Adrenal gland (tissue), 12 donors: ENCODE data around the gene TBC1D22A. TPM values are rescaled to one million over a fixed set of nuclear protein-coding genes. Genes with fewer than 3 reads are reported as not detected.
"Not testable (repeated sequence)": the region's sequence is repeated elsewhere in the genome, so short reads cannot be mapped to it uniquely, and the experiment has no call there.

Experiments used
- DNase-seq, 7 donors: peaks; one replicate each; pipeline ENCODE4 v3.0.0-alpha.2; 2019 to 2020
- H3K27ac ChIP-seq, 5 donors: fragments of 200-600 bp; sonication (generic) in 4 of 5; 1 replicate in 3 of 5; 2 replicates in 2 of 5; pipeline versions ENCODE4 v1.5.1 to v1.8.0; 2016 to 2020; ENCODE audit warnings: mild to moderate bottlenecking in 1 of 5
- H3K27me3 ChIP-seq: fragments of 200-600 bp; 2 replicates; pipeline ENCODE4 v1.8.0; 2021
- H3K36me3 ChIP-seq, 2 donors: fragments of 200-600 bp; replicated peaks in 1 of 2; 1 replicate in 1 of 2; 2 replicates in 1 of 2; pipeline versions ENCODE4 v1.5.1 to v1.8.0; 2018 to 2022
- H3K4me1 ChIP-seq, 2 donors: fragments of 200-600 bp; replicated peaks in 1 of 2; 1 replicate in 1 of 2; 2 replicates in 1 of 2; pipeline versions ENCODE4 v1.5.1 to v1.8.0; 2018 to 2021
- H3K4me3 ChIP-seq, 4 donors: fragments of 200-600 bp; sonication (generic) in 3 of 4; one replicate each; pipeline ENCODE4 v1.5.1; 2016 to 2018
- H3K9me3 ChIP-seq, 3 donors: fragments of 200-600 bp; sonication (generic) in 1 of 3; replicated peaks in 1 of 3; 1 replicate in 2 of 3; 2 replicates in 1 of 3; pipeline versions ENCODE4 v1.5.1 to v1.8.0; 2016 to 2021
- POLR2A ChIP-seq, 2 donors: fragments of 450-650 bp; IDR thresholded peaks; one replicate each; pipeline ENCODE4 v1.6.1; 2017; ENCODE audit warnings: antibody characterized with exemption in 2 of 2, mild to moderate bottlenecking in 2 of 2, moderate library complexity in 1 of 2
- WGBS, 4 donors: extraction: QIAGEN DNeasy Blood & Tissue Kit in 2 of 4; methylation state at CpG; one replicate each; pipeline versions ENCODE4 v1.1.5 to v1.1.7; 2013 to 2017; 5-methylcytosine and 5-hydroxymethylcytosine counted together
- intact Hi-C, 2 donors: fragments of 100-400 bp; cut with DNase I; formaldehyde crosslinking; loops; one replicate each; pipeline versions ENCODE4 v1.14.1 to v1.15.0; 2022 to 2023
- polyA plus RNA-seq, 3 donors: library from polyadenylated mRNA; stranded (reverse); fragments of 200-250 nt in 2 of 3; fragments of 350-450 nt in 1 of 3; fragmentation: Illumina TruSeq in 1 of 3; extraction: RNeasy Lipid Tissue Mini Kit (QIAGEN cat#74804) in 1 of 3; gene quantifications; one replicate each; pipeline ENCODE4 v1.2.3, GENCODE V29; 2013 to 2014
- total RNA-seq, 9 donors: library from RNA; depleted of rRNA in 4 of 9; stranded (reverse); fragments of >200 nt in 4 of 9; fragments of 120-200 nt in 1 of 9; fragmentation: NEBNext Ultra II Directional in 1 of 9; extraction: Animal tissue kit (Norgen Biotek cat#: 25700) in 1 of 9; gene quantifications; one replicate each; pipeline versions ENCODE4 v1.1.0 to v1.2.4, GENCODE V29; 2013 to 2023
- TF ChIP-seq, protein P1 (sequence below), 6 experiments: fragments of 450-650 bp in 4 of 6; fragments of 200-600 bp in 2 of 6; sonication (generic) in 1 of 6; IDR thresholded peaks; 1 replicate in 5 of 6; 2 replicates in 1 of 6; pipeline versions ENCODE4 v1.5.1 to v1.8.0; 2016 to 2021; ENCODE audit warnings: antibody characterized with exemption in 6 of 6, mild to moderate bottlenecking in 2 of 6, moderate library complexity in 1 of 6
- donor health status: healthy with polysubstance abuse.
- donor health status: Bipolar disorder and iron deficiency.
- donor health status: DM: yes; HTN: yes; CAD: no.
- donor health status: DM: no; HTN: no; CAD: no.
- donor health status: DM: no; HTN: no; CAD: no.
- donor health status: DM: yes; HTN: yes; CAD: no.

The TBC1D22A gene
- total and polyA plus RNA-seq, 12 donors = 11.5 to 44.2 (median 28.1) TPM

DNA sequence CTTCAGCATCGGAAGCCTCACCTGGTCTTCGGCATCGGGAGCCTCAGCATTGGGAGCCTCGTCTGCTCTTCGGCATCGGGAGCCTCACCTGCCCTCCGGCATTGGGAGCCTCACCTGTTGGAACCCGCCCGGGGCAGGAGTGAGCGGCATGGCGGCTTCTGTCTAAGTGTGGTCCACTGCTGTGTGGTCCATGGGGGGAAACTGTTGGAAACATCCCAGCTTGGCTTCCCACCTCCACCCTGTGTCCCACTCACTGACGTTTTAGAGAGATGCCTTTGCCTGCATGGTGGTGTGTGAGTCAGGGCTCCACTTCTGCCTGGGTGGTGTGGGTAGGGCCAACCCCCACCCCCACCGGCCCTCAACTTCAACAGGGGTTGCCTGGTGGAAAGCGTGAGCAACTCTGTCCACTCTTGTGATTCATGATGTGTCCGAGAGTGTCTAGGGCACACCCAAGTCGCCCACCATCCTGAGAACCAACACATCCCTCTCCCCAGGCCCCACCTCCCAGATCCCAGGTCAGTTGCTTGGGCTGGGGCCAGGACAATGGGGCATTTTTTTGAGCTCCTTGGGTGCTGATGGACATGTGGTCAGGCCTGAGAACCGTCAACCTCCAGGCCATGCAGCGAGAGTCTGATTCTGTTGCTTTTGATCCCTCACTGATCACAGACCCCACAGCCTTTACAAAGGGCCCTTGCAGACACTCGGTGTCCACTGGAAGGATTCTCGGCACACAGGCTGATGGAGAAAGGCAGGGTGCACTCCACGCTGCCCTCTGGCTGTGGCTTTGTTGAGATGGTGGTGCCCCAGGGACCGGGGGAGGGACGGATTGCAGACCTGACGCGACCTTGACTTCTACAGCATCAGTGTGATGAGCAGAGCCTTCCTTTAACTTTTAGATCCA lies 406.7 kb downstream of the TBC1D22A start:
- Histone ChIP-seq H3K27me3 (no peaks in the 10 kb centered on the region), H3K4me3 (no peak overlapping the region), H3K9me3 (no peaks in the 10 kb centered on the region), H3K36me3 (no peaks in the 10 kb centered on the region), H3K4me1 (no peaks in the 10 kb centered on the region), H3K27ac (no peak overlapping the region)
- 92 to 95% (median 94%) methylated on average over 20 to 25 of the region's 25 CpGs for WGBS, 4 donors
- peak in 6 of 7 donors; percentile 7 to 45 (median 12) for DNase-seq
- TF ChIP-seq POLR2A (IDR thresholded peaks at IDR 0.05) = no peak
- TF ChIP-seq, protein P1, sequence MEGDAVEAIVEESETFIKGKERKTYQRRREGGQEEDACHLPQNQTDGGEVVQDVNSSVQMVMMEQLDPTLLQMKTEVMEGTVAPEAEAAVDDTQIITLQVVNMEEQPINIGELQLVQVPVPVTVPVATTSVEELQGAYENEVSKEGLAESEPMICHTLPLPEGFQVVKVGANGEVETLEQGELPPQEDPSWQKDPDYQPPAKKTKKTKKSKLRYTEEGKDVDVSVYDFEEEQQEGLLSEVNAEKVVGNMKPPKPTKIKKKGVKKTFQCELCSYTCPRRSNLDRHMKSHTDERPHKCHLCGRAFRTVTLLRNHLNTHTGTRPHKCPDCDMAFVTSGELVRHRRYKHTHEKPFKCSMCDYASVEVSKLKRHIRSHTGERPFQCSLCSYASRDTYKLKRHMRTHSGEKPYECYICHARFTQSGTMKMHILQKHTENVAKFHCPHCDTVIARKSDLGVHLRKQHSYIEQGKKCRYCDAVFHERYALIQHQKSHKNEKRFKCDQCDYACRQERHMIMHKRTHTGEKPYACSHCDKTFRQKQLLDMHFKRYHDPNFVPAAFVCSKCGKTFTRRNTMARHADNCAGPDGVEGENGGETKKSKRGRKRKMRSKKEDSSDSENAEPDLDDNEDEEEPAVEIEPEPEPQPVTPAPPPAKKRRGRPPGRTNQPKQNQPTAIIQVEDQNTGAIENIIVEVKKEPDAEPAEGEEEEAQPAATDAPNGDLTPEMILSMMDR (IDR thresholded peaks at IDR 0.05) = no peak
- intact Hi-C loops = no loop called here

DNA sequence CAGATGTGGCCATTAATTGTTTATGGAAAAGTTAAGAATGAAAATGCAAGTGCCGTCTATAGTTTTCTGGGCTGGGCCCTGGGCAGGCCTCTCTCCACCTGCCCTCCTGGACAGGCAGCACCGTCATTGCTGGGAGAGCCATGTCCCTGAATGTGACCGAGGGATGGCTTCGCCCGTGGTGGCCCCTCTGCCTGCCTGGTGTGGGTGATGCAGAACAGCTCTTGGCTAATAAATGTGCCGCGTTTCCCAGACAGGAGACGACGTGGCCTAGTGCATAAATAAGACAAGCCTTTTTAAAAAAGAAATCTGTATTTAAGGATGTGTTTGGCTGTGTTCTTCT lies 407.3 kb downstream of the TBC1D22A start:
- 90 to 96% (median 95%) methylated on average over 6 to 9 of the region's 9 CpGs for WGBS, 4 donors
- intact Hi-C loops = no loop called here
- DNase-seq = peak in 5 of 7 donors; percentile 2 to 39 (median 6)
- H3K9me3 ChIP-seq = no peaks in the 10 kb centered on the region
- H3K27me3 ChIP-seq = no peaks in the 10 kb centered on the region
- TF ChIP-seq, protein P1 (IDR thresholded peaks at IDR 0.05) = no peak
- no peak for TF ChIP-seq POLR2A (IDR thresholded peaks at IDR 0.05)
- no peak overlapping the region for H3K4me3 ChIP-seq
- H3K27ac ChIP-seq = no peak overlapping the region
- no peaks in the 10 kb centered on the region for H3K36me3 ChIP-seq
- H3K4me1 ChIP-seq = no peaks in the 10 kb centered on the region

DNA sequence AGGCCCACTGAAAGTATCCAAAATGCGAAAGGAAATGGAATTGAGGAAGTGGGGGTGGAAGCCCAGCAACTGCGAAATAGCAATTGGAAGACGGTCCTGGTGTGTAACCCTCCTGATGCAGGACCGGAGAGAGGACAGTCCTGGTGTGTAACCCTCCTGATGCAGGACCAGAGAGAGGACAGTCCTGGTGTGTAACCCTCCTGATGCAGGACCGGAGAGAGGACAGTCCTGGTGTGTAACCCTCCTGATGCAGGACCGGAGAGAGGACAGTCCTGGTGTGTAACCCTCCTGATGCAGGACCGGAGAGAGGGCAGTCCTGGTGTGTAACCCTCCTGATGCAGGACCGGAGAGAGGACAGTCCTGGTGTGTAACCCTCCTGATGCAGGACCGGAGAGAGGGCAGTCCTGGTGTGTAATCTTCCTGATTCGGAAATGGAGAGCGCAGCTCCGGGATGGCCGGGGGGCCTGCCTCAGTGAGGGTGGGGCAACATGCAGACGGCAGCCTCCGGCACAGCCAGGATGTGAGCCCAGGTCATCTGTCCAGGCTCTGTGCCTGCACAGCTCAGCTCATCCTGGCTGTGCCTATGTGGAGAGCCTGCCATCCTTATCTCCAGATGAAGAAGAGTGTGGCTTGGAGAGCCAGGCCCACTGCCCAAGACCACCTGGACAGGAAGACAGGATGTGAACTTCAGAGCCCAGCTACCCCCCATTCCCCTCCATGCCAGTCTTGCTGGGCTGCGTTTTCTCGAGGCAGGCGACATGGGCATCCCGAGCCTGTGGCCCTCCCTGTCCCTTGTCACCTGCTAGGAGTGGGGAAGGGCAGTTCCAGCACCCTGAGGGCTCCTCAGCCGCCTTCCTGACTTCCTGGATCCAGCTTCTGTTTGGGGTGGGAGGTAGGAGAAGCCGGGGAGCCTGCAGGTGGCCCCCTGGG lies 408.3 kb downstream of the TBC1D22A start:
- intact Hi-C loops, H3K4me3 ChIP-seq, H3K36me3 ChIP-seq, H3K9me3 ChIP-seq, H3K27me3 ChIP-seq, H3K27ac ChIP-seq, H3K4me1 ChIP-seq: not testable (repeated sequence)
- peak in 5 of 7 donors; percentile 4 to 35 (median 12) for DNase-seq
- 87 to 94% (median 89%) methylated on average over 13 to 21 of the region's 21 CpGs for WGBS, 4 donors

DNA sequence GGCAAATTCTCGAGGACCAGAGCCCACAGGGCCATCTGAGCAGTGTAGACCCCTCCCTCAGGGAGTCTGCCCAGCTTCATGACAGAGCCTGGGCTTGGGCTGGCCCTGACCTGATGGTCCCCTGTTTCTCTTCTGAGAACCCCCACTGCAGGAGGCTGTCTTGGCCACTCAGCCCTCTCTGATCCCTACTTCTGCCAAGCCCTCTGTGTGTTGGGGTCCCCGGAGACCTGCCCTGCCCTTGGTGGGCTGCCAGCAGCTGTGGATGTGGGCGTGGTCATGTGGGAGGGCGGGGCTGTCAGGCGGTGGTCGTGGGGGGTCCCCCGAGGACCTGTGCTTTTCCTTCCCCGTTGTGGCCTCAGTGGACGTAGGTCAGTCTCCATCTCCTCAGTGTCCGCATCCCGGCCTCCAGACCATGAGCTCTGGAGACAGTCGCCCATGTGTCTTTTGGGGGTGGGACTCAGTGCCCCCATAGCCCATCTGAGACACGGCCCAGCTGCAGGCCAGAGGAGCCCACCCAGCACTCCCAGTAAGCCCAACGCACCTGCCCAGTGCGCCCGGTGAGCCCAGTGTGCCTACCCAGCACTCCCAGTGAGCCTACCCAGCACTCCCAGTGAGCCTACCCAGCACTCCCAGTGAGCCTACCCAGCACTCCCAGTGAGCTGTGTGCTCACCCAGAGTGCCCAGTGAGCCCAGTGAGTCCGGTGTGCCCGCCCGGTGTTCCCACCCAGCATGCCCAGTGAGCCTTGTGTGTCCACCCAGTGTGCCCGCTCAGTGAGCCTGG lies 409.2 kb downstream of the TBC1D22A start:
- Histone ChIP-seq H3K27ac (no peak overlapping the region), H3K4me3 (no peak overlapping the region), H3K27me3 (no peaks in the 10 kb centered on the region), H3K36me3 (no peaks in the 10 kb centered on the region), H3K9me3 (no peaks in the 10 kb centered on the region), H3K4me1 (no peaks in the 10 kb centered on the region)
- TF ChIP-seq, protein P1 (IDR thresholded peaks at IDR 0.05) = no peak
- TF ChIP-seq POLR2A (IDR thresholded peaks at IDR 0.05) = no peak
- 91 to 100% (median 93%) methylated on average over 4 to 20 of the region's 20 CpGs for WGBS, 4 donors
- peak in 5 of 7 donors; percentile 5 to 40 (median 15) for DNase-seq
- intact Hi-C loops = no loop called here
